Renal cortex interstitium (tissue), 11 donors: Measurements from ENCODE around the gene MASP2. TPM values are rescaled to one million over a fixed set of nuclear protein-coding genes. Genes with fewer than 3 reads are reported as not detected.
"Not testable (repeated sequence)": the region's sequence is repeated elsewhere in the genome, so short reads cannot be mapped to it uniquely, and the experiment has no call there.

Experiments
- DNase-seq, 11 donors: peaks; one replicate each; pipeline ENCODE4 v3.0.0-alpha.2; 2013; ENCODE audit warnings: low read depth in 9 of 11, low spot score in 4 of 11; ENCODE audit errors: extremely low read depth in 1 of 11
- polyA plus RNA-seq, 3 donors: library from polyadenylated mRNA; unstranded; fragments of 120-200 nt; gene quantifications; one replicate each; pipeline ENCODE4 v1.2.1, GENCODE V29; 2013; ENCODE audit not compliant: insufficient read length in 3 of 3

Gene MASP2
- polyA plus RNA-seq, 3 donors: 4.6 to 9.6 (median 5.8) TPM

GRCh38 chr1:11019971-11020370 is 27.1 kb downstream of the MASP2 start:
- no peak for DNase-seq

GRCh38 chr1:11019358-11019757 is 27.7 kb downstream of the MASP2 start:
- not testable (repeated sequence) for DNase-seq

GRCh38 chr1:11013160-11013531 is 33.9 kb downstream of the MASP2 start:
- DNase-seq: no peak

GRCh38 chr1:11012260-11013159 is 34.5 kb downstream of the MASP2 start, which contains the start of gene TARDBP:
Gene TARDBP, plus strand, starts transcription at chr1:11012654. Its CDS starts 1,074 bp downstream, at chr1:11013728.
- DNase-seq: peak; percentile 74 to 93 (median 87)

GRCh38 chr1:11000526-11000925 is 46.5 kb downstream of the MASP2 start:
- no peak for DNase-seq

- DNase-seq: no peak
These were observed 50.9 kb downstream of the MASP2 start for GRCh38 chr1:10996100-10996499.

GRCh38 chr1:10992864-10993263 is 54.2 kb downstream of the MASP2 start:
- no peak for DNase-seq

- DNase-seq: not testable (repeated sequence)
These were observed 55.0 kb downstream of the MASP2 start for GRCh38 chr1:10992004-10992403.

- no peak for DNase-seq
These were observed 56.2 kb downstream of the MASP2 start for GRCh38 chr1:10990828-10991227.

- DNase-seq: not testable (repeated sequence)
These were observed 57.0 kb downstream of the MASP2 start for GRCh38 chr1:10989920-10990516.

- no peak for DNase-seq
These were observed 57.9 kb downstream of the MASP2 start for GRCh38 chr1:10989095-10989494.

GRCh38 chr1:10987840-10988417 is 59.1 kb downstream of the MASP2 start:
- no peak for DNase-seq

- DNase-seq: no peak
These were observed 60.5 kb downstream of the MASP2 start for GRCh38 chr1:10986525-10986890.

GRCh38 chr1:10980841-10981727 is 66.0 kb downstream of the MASP2 start:
- no peak for DNase-seq

- peak in 6 of 11 donors; percentile 28 to 51 (median 43) for DNase-seq
These were observed 66.9 kb downstream of the MASP2 start for GRCh38 chr1:10980094-10980577.

GRCh38 chr1:10979483-10979920 is 67.5 kb downstream of the MASP2 start:
- no peak for DNase-seq

- DNase-seq: no peak
These were observed 68.3 kb downstream of the MASP2 start for GRCh38 chr1:10978719-10979118.
